ENCODE measurements around the gene ITGB2. TPM values are rescaled to one million over a fixed set of nuclear protein-coding genes. Genes with fewer than 3 reads are reported as not detected.

ITGB2 gene
- 6.9 and 9.1 TPM in 2 replicates for total RNA-seq

- DNase-seq (ENCODE audit: low read depth), result no peak
- TF ChIP-seq CTCF (IDR thresholded peaks at IDR 0.05; ENCODE audit: insufficient read depth, low read length, poor library complexity, severe bottlenecking), result no peak
- Histone ChIP-seq H3K4me3 (ENCODE audit: low read depth, low read length) (no peak within 1 kb of the TSS), H3K27me3 (ENCODE audit: control insufficient read depth, insufficient read depth, low read length) (peaks cover 15% of the 10 kb centered on the region), H3K36me3 (ENCODE audit: control insufficient read depth, insufficient read depth, low read length) (no peaks in the 10 kb centered on the region)
Observed at GRCh38 chr21:44920694-44921604, at the start of gene ITGB2. TSS of gene ITGB2 (minus strand) at chr21:44920899. CDS start at chr21:44910782, 10,117 bp downstream.

GRCh38 chr21:44969931-44970755, 49.4 kb upstream of the ITGB2 start:
- Histone ChIP-seq H3K36me3 (ENCODE audit: control insufficient read depth, insufficient read depth, low read length) (peaks cover 1% of the 10 kb centered on the region), H3K4me3 (ENCODE audit: low read depth, low read length) (no peak overlapping the region), H3K27me3 (ENCODE audit: control insufficient read depth, insufficient read depth, low read length) (no peaks in the 10 kb centered on the region)
- no peak for DNase-seq (ENCODE audit: low read depth)
- TF ChIP-seq CTCF (IDR thresholded peaks at IDR 0.05; ENCODE audit: insufficient read depth, low read length, poor library complexity, severe bottlenecking), result no peak

GRCh38 chr21:44969066-44969670, 48.5 kb upstream of the ITGB2 start:
- H3K36me3 ChIP-seq (ENCODE audit: control insufficient read depth, insufficient read depth, low read length), result no peaks in the 10 kb centered on the region
- TF ChIP-seq CTCF (IDR thresholded peaks at IDR 0.05; ENCODE audit: insufficient read depth, low read length, poor library complexity, severe bottlenecking), result no peak
- DNase-seq (ENCODE audit: low read depth), result no peak
- H3K4me3 ChIP-seq (ENCODE audit: low read depth, low read length), result no peak overlapping the region
- no peaks in the 10 kb centered on the region for H3K27me3 ChIP-seq (ENCODE audit: control insufficient read depth, insufficient read depth, low read length)

GRCh38 chr21:44967082-44968047, 46.7 kb upstream of the ITGB2 start:
- Histone ChIP-seq H3K27me3 (ENCODE audit: control insufficient read depth, insufficient read depth, low read length) (no peaks in the 10 kb centered on the region), H3K36me3 (ENCODE audit: control insufficient read depth, insufficient read depth, low read length) (no peaks in the 10 kb centered on the region), H3K4me3 (ENCODE audit: low read depth, low read length) (no peak overlapping the region)
- no peak for TF ChIP-seq CTCF (IDR thresholded peaks at IDR 0.05; ENCODE audit: insufficient read depth, low read length, poor library complexity, severe bottlenecking)
- DNase-seq (ENCODE audit: low read depth), result no peak

Data from kidney epithelial cell (primary cell).